MM.1S (cell line): ENCODE measurements around the gene CILP2.

Experiments
- DNase-seq: peaks from one replicate; pipeline ENCODE4 v3.0.0-alpha.2; 2015
- H2AFZ ChIP-seq: fragments of 300-600 bp; sonication (generic); 2 replicates; pipeline ENCODE4 v1.6.0; 2016; ENCODE audit warnings: antibody characterized with exemption, low read length
- H3F3A ChIP-seq: fragments of 300-600 bp; sonication (generic); 2 replicates; pipeline ENCODE4 v1.6.1; 2016; ENCODE audit warnings: mild to moderate bottlenecking, antibody characterized with exemption, low read length, moderate library complexity, mixed read lengths; ENCODE audit not compliant: insufficient read depth
- H3K27ac ChIP-seq: fragments of 300-600 bp; sonication (generic); 2 replicates; pipeline ENCODE4 v1.5.1; 2016; ENCODE audit warnings: mild to moderate bottlenecking, low read length
- H3K27me3 ChIP-seq: fragments of 300-600 bp; sonication (generic); replicated peaks from 2 replicates; pipeline ENCODE4 v1.6.0; 2016; ENCODE audit warnings: low read length; ENCODE audit not compliant: insufficient read depth
- H3K36me3 ChIP-seq: fragments of 300-600 bp; sonication (generic); replicated peaks from 2 replicates; pipeline ENCODE4 v1.6.1; 2016; ENCODE audit warnings: mild to moderate bottlenecking, low read length, mixed read lengths; ENCODE audit not compliant: insufficient read depth
- H3K4me1 ChIP-seq: fragments of 300-600 bp; sonication (generic); 2 replicates; pipeline ENCODE4 v1.6.1; 2016; ENCODE audit warnings: low read length, mixed read lengths
- H3K4me2 ChIP-seq: fragments of 300-600 bp; sonication (generic); 2 replicates; pipeline ENCODE4 v1.6.0; 2016; ENCODE audit warnings: low read depth, low read length
- H3K4me3 ChIP-seq: fragments of 300-600 bp; sonication (generic); 2 replicates; pipeline ENCODE4 v1.5.1; 2016; ENCODE audit warnings: low read length, mixed read lengths
- H3K79me2 ChIP-seq: fragments of 300-600 bp; sonication (generic); 2 replicates; pipeline ENCODE4 v1.6.1; 2016; ENCODE audit warnings: mixed run types, low read length, mixed read lengths
- H3K9ac ChIP-seq: fragments of 300-600 bp; sonication (generic); 2 replicates; pipeline ENCODE4 v1.6.1; 2016; ENCODE audit warnings: low read length, mixed read lengths
- H3K9me2 ChIP-seq: fragments of 300-600 bp; sonication (generic); replicated peaks from 2 replicates; pipeline ENCODE4 v1.6.1; 2016; ENCODE audit warnings: mild to moderate bottlenecking, low read length, mixed read lengths; ENCODE audit not compliant: insufficient read depth
- H3K9me3 ChIP-seq: fragments of 300-600 bp; sonication (generic); replicated peaks from 2 replicates; pipeline ENCODE4 v1.6.1; 2016; ENCODE audit warnings: mild to moderate bottlenecking, low read length, mixed read lengths; ENCODE audit not compliant: insufficient read depth
- H4K20me1 ChIP-seq: fragments of 300-600 bp; sonication (generic); 2 replicates; pipeline ENCODE4 v1.6.1; 2016; ENCODE audit warnings: mild to moderate bottlenecking, low read length, moderate library complexity, mixed read lengths; ENCODE audit not compliant: insufficient read depth
- EZH2 ChIP-seq: fragments of 300-600 bp; sonication (generic); optimal IDR thresholded peaks from 2 replicates; pipeline ENCODE3; 2017; ENCODE audit warnings: low read depth, mild to moderate bottlenecking, antibody characterized with exemption, low read length, mixed read lengths
- EZH2phosphoT487 ChIP-seq: fragments of 300-600 bp; sonication (generic); IDR thresholded peaks from 2 replicates; pipeline ENCODE4 v1.6.1; 2018; ENCODE audit warnings: antibody characterized with exemption, low read length
- TF ChIP-seq, protein P1 (sequence below): fragments of 300-600 bp; sonication (generic); IDR thresholded peaks from 2 replicates; pipeline ENCODE4 v1.5.1; 2016; ENCODE audit warnings: antibody characterized with exemption, low read length, mixed read lengths

Gene CILP2

DNA sequence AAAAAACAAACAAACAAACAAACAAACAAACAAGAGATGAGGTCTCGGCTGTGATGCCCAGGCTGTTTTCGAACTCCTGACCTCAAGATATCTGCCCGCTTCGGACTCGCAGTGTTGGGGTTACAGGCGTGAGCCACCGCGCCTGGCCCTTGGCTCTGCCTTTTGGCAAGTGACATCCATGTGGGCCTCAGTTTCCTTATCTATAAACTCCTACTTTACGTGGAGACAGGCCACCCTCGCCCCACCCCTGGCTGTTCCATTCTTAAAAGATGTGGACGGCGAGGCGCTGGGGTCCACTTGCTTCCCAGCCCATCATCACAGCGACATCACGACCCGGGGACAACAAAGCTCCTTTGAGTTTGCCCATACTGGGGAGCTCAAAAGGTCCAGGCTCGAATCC lies 24.4 kb upstream of the CILP2 start:
- Histone ChIP-seq H3K4me1 (peaks cover 3% of the 10 kb centered on the region; the same call in 1 of the 2 replicates), H3K4me2 (no peak overlapping the region), H4K20me1 (no peaks in the 10 kb centered on the region), H3K4me3 (no peak overlapping the region), H3K36me3 (no peaks in the 10 kb centered on the region), H3K9me3 (no peaks in the 10 kb centered on the region), H3K79me2 (peaks cover 23% of the 10 kb centered on the region), H3K27ac (no peak overlapping the region), H3F3A (peaks cover 10% of the 10 kb centered on the region; the same call in 1 of the 2 replicates), H2AFZ (no peak overlapping the region), H3K27me3 (no peaks in the 10 kb centered on the region), H3K9ac (no peak overlapping the region), H3K9me2 (no peaks in the 10 kb centered on the region)
- DNase-seq: no peak
- TF ChIP-seq, protein P1, sequence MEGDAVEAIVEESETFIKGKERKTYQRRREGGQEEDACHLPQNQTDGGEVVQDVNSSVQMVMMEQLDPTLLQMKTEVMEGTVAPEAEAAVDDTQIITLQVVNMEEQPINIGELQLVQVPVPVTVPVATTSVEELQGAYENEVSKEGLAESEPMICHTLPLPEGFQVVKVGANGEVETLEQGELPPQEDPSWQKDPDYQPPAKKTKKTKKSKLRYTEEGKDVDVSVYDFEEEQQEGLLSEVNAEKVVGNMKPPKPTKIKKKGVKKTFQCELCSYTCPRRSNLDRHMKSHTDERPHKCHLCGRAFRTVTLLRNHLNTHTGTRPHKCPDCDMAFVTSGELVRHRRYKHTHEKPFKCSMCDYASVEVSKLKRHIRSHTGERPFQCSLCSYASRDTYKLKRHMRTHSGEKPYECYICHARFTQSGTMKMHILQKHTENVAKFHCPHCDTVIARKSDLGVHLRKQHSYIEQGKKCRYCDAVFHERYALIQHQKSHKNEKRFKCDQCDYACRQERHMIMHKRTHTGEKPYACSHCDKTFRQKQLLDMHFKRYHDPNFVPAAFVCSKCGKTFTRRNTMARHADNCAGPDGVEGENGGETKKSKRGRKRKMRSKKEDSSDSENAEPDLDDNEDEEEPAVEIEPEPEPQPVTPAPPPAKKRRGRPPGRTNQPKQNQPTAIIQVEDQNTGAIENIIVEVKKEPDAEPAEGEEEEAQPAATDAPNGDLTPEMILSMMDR: no peak
- TF ChIP-seq EZH2phosphoT487 (no peak), EZH2 (no peak)

- TF ChIP-seq, protein P1: no peak
- TF ChIP-seq EZH2phosphoT487 (no peak), EZH2 (no peak)
- Histone ChIP-seq H3K4me3 (no peak overlapping the region), H3K27ac (no peak overlapping the region), H3K27me3 (no peaks in the 10 kb centered on the region), H3K9ac (no peak overlapping the region), H3K4me1 (peaks cover 3% of the 10 kb centered on the region; the same call in 1 of the 2 replicates), H3F3A (peaks cover 10% of the 10 kb centered on the region; the same call in 1 of the 2 replicates), H2AFZ (no peak overlapping the region), H3K36me3 (no peaks in the 10 kb centered on the region), H4K20me1 (no peaks in the 10 kb centered on the region), H3K4me2 (no peak overlapping the region), H3K79me2 (peaks cover 26% of the 10 kb centered on the region), H3K9me2 (no peaks in the 10 kb centered on the region), H3K9me3 (no peaks in the 10 kb centered on the region)
- no peak for DNase-seq
These were observed 23.8 kb upstream of the CILP2 start for GRCh38 chr19:19514215-19514657.

DNA sequence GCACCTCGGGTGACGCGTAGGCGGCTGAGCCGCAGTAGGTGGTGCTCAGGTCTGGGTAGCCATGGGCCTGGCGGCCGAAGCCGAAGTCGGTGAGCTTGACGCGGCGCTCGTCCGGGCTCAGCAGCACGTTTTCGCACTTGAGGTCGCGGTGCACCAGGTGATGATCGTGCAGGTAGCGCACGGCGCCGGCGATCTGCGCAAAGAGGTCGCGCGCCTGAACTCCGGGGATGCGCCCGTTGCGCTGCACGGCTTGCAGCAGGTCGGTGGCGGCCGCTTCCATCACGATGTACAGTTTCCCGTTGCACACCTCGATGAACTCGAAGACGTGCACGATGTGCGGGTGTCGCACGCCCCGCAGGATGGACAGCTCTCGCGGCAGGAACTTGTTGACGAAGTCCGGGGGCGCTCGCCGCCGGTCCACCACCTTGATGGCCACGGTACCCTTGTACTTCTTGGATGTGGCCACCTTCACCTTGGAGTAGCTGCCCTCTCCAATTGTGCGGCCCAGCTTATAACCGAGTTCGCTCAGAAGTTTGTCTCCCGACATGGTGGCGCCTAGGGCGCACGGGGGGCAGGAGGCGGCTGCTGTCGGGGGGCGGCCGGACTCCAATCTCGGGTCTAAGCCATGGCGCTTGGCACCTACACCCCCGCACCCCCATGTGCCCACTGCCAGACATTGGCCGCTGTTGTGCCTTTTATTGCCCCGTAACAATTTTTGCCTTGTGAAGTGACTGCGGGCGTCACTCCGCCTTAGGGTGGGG lies 23.0 kb upstream of the CILP2 start, which contains the start of gene TSSK6:
Gene TSSK6, minus strand, starts transcription at position 668 of the 761 bp plus-strand sequence. Its CDS starts 121 bp downstream, at position 547.
- Histone ChIP-seq H3K36me3 (no peaks in the 10 kb centered on the region), H3K27me3 (no peaks in the 10 kb centered on the region), H3K79me2 (peaks cover 33% of the 10 kb centered on the region), H3K4me1 (peaks cover 3% of the 10 kb centered on the region; the same call in 1 of the 2 replicates), H3K4me2 (peak within 1 kb of the TSS; percentile 91), H4K20me1 (no peaks in the 10 kb centered on the region), H3K9me2 (no peaks in the 10 kb centered on the region), H3F3A (peaks cover 10% of the 10 kb centered on the region; the same call in 1 of the 2 replicates), H3K9ac (peak within 1 kb of the TSS; percentile 87), H3K9me3 (no peaks in the 10 kb centered on the region), H3K4me3 (peak within 1 kb of the TSS; percentile 98), H3K27ac (peak within 1 kb of the TSS; percentile 51; the same call in 1 of the 2 replicates), H2AFZ (peak within 1 kb of the TSS; percentile 99)
- no peak for TF ChIP-seq EZH2
- TF ChIP-seq, protein P1: no peak
- no peak for TF ChIP-seq EZH2phosphoT487
- no peak for DNase-seq
